GM12872 (cell line): ENCODE data around the gene CEP41.

ENCODE experiments used
- CTCF ChIP-seq: IDR thresholded peaks from 3 replicates; pipeline ENCODE4 v1.5.1; 2011; ENCODE audit warnings: low read depth, mild to moderate bottlenecking, low read length, moderate library complexity; ENCODE audit not compliant: insufficient read depth

CEP41 gene

DNA sequence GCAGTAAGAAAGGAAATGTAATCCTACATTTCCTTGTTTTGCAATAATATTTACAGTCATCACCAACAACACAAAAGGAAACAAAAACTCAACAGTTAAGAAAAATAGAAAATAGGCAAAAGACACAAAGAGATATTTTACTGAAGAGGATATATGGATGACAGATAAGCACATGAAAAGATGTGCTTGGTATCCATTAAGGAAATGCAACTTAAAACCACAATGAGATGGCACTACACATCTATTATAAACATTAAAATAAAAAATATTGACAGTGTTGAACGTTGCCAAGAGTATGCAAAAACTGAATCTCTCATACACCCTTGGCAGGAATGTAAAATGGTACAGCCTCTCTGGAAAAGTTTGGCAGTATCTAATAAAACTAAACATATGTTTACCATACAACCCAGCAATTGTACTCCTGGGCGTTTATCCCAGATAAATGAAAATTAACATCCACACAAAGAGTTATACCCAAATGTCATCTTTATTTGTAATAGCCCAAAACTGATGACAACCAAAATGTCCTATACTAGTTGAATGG, 5.4 kb downstream of the CEP41 start:
- no peak for TF ChIP-seq CTCF

DNA sequence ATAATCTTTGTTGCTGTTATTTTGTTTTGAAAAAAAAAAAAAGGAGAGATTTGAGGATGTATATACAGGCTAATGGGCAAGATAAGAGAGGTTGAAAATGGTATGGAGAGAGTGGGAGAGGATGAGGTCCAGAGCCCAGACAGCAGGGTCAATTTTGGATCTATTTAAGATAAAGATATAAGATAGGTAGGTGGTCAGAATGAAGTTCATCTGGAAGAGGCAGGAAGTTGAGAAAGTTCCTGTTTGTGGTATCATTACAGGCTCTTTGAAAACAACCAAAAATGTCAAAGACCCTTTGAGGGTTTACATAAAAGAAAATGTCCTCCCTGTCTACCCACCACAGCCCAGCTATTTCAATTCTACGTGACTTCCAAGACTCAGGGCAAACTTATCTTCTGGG, 7.5 kb downstream of the CEP41 start:
- TF ChIP-seq CTCF, result no peak

GRCh38 chr7:130432886-130433285, 7.9 kb downstream of the CEP41 start:
- no peak for TF ChIP-seq CTCF

- TF ChIP-seq CTCF, result no peak
These were observed 9.8 kb downstream of the CEP41 start for GRCh38 chr7:130430841-130431666.

- no peak for TF ChIP-seq CTCF
These were observed 10.7 kb downstream of the CEP41 start for GRCh38 chr7:130430115-130430514.

DNA sequence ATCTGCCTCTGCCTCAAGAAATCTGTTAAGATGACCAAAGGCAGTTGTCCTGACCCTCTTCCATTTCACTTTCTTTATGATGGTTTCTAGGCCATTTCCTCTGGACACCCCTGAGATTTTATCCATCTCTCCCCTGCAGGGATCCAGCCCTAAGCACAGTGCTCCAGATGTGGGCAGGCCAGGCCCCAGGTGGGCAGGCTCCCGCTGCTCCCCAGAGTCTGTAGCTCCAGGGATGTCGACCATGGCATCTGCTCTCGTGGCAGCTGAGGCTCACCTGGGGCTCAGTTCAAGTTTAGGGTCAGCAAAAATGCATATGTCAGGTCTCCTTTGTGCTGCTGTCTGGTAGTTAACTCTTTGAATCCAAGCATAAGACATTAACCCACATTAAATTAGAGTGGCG, 11.8 kb downstream of the CEP41 start:
- no peak for TF ChIP-seq CTCF

- TF ChIP-seq CTCF, result no peak
These were observed 14.3 kb downstream of the CEP41 start for GRCh38 chr7:130426564-130426963.
